Caco-2 (cell line): Measurements from ENCODE around the gene CYP26A1. TPM values are rescaled to one million over a fixed set of nuclear protein-coding genes. Genes with fewer than 3 reads are reported as not detected.

ENCODE experiments used
- BruUV-seq: library from RNA; stranded (reverse); fragments of 400-500 nt; replicated peaks from 2 replicates; lab custom pipeline; 2021; lab: Mats Ljungman, UMichigan
- CTCF ChIA-PET: fragments of 300-600 bp; sonication (Branson Sonifier 250); formaldehyde crosslinking; loops from one replicate; lab custom pipeline; 2022; ENCODE audit warnings: antibody characterized with exemption; lab: Charles Lee
- POLR2A ChIA-PET: fragments of 300-600 bp; sonication (Branson Sonifier 250); formaldehyde crosslinking; loops from one replicate; lab custom pipeline; 2022; ENCODE audit warnings: antibody characterized with exemption; lab: Charles Lee
- DNase-seq, 2 experiments: peaks; one replicate each; pipeline versions ENCODE4 v3.0.0 to v3.0.0-alpha.2; 2020 to 2022
- H3K27me3 ChIP-seq: replicated peaks from 2 replicates; pipeline ENCODE4 v1.6.0; 2011; ENCODE audit warnings: low read length; ENCODE audit not compliant: control insufficient read depth, insufficient read depth
- H3K36me3 ChIP-seq: 2 replicates; pipeline ENCODE4 v1.5.1; 2011; ENCODE audit warnings: low read length; ENCODE audit not compliant: control insufficient read depth, insufficient read depth
- H3K4me1 ChIP-seq: fragments of 250-450 bp; sonication (Bioruptor Pico); 2 replicates; pipeline ENCODE4 v1.5.1; 2020; ENCODE audit warnings: mild to moderate bottlenecking
- H3K4me3 ChIP-seq: 2 replicates; pipeline ENCODE4 v1.5.1; 2011; ENCODE audit warnings: low read depth, mild to moderate bottlenecking, control low read depth, low read length
- H3K9me3 ChIP-seq: fragments of 250-450 bp; sonication (Bioruptor Pico); 2 replicates; pipeline ENCODE4 v1.5.1; 2020; ENCODE audit warnings: mild to moderate bottlenecking, moderate library complexity
- H3K27ac Mint-ChIP-seq: one replicate; pipeline ENCODE4 v1.8.0; 2022; ENCODE audit warnings: mixed read lengths; ENCODE audit not compliant: unreplicated experiment
- H3K27me3 Mint-ChIP-seq: one replicate; pipeline ENCODE4 v1.8.0; 2022; ENCODE audit warnings: mixed read lengths; ENCODE audit not compliant: insufficient read depth, unreplicated experiment
- H3K36me3 Mint-ChIP-seq: one replicate; pipeline ENCODE4 v1.8.0; 2022; ENCODE audit warnings: mild to moderate bottlenecking, mixed read lengths; ENCODE audit not compliant: insufficient read depth, unreplicated experiment
- H3K4me1 Mint-ChIP-seq: one replicate; pipeline ENCODE4 v1.8.0; 2022; ENCODE audit warnings: low read depth, mixed read lengths; ENCODE audit not compliant: unreplicated experiment
- H3K4me3 Mint-ChIP-seq: one replicate; pipeline ENCODE4 v1.8.0; 2022; ENCODE audit warnings: mild to moderate bottlenecking, moderate library complexity, mixed read lengths; ENCODE audit not compliant: unreplicated experiment
- H3K9me3 Mint-ChIP-seq: one replicate; pipeline ENCODE4 v1.8.0; 2022; ENCODE audit warnings: mixed read lengths; ENCODE audit not compliant: unreplicated experiment
- intact Hi-C: fragments of 100-400 bp; cut with micrococcal nuclease; formaldehyde crosslinking; loops from one replicate; pipeline ENCODE4 v1.10.0; 2022; ENCODE audit not compliant: unreplicated experiment
- total RNA-seq: library from RNA; stranded (reverse); gene quantifications from 2 replicates; pipeline ENCODE4 v1.2.3, GENCODE V29; 2022
- TF ChIP-seq, protein P1 (sequence below), 2 experiments: fragments of 200-600 bp in 1 of 2; IDR thresholded peaks; 1 replicate in 1 of 2; 2 replicates in 1 of 2; pipeline versions ENCODE4 v1.5.1 to v1.8.0; 2011 to 2022; ENCODE audit warnings: antibody characterized with exemption in 1 of 2, control low read depth in 1 of 2, inconsistent platforms in 1 of 2, low read depth in 1 of 2, low read length in 1 of 2, mild to moderate bottlenecking in 1 of 2, moderate library complexity in 1 of 2; ENCODE audit not compliant: insufficient read depth in 1 of 2, severe bottlenecking in 1 of 2, unreplicated experiment in 1 of 2

The CYP26A1 gene
- total RNA-seq, 1 experiment from 2014 or later = 0.82 TPM

DNA sequence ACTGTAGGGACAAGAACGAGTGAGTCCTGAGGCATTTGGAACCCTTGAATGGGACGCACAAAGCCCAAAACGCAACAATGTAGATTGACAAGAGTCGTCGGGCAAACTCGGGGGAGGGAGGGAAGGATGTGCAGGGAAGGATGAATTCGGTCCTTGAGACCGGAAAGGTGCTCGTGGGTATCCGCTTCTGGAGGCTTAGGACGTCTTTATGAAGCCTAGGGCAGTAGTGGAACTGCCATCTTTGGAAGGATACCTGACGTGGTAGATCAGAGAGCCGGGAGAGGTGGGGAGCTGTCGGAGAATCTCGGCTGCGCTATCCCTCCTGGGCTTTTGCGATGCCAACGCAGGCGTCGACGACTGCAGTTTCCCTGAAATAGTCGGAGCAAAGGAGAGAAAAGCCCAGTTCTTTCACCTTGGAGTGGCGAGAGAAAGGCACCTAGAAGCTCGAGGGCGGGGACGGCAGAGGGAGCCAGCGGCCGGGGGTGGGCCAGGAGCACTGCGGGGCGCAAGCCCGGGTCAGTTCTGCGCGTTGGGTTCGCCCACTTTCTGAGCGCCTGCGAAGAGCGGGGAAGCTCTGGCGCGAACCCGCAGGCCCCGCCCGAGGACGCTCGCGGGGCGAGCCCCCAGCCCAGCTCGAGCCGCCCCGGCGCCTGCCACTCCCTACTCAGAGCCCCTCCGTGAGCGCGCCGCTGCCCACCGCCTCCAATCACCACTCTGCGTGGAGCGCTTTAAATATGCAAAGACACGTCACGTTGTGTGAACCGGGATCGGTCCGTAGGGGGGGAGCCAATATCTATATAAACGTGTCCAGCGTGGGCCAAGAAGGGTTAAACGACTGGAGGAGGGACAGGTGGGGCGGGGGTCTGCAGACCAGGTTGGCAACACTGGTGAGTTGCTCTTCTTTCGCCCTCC lies 13.5 kb upstream of the CYP26A1 start, which contains the start of gene CYP26C1:
Gene CYP26C1 (plus strand): TSS at position 824 of the 912 bp plus-strand sequence. CDS start 466 bp downstream, outside the sequence.
- intact Hi-C loops = no loop called here
- BruUV-seq = no TSS peak
- ChIA-PET POLR2A (no interaction called here), CTCF (no interaction called here)
- no peaks in the 10 kb centered on the region for H3K4me1 Mint-ChIP-seq
- TF ChIP-seq, protein P1, sequence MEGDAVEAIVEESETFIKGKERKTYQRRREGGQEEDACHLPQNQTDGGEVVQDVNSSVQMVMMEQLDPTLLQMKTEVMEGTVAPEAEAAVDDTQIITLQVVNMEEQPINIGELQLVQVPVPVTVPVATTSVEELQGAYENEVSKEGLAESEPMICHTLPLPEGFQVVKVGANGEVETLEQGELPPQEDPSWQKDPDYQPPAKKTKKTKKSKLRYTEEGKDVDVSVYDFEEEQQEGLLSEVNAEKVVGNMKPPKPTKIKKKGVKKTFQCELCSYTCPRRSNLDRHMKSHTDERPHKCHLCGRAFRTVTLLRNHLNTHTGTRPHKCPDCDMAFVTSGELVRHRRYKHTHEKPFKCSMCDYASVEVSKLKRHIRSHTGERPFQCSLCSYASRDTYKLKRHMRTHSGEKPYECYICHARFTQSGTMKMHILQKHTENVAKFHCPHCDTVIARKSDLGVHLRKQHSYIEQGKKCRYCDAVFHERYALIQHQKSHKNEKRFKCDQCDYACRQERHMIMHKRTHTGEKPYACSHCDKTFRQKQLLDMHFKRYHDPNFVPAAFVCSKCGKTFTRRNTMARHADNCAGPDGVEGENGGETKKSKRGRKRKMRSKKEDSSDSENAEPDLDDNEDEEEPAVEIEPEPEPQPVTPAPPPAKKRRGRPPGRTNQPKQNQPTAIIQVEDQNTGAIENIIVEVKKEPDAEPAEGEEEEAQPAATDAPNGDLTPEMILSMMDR (IDR thresholded peaks at IDR 0.05; ENCODE audit: insufficient read depth in 1 of 2, low read depth in 1 of 2, low read length in 1 of 2, severe bottlenecking in 1 of 2, unreplicated experiment in 1 of 2) = no peak
- no peaks in the 10 kb centered on the region for H3K4me1 ChIP-seq
- no peaks in the 10 kb centered on the region for H3K9me3 Mint-ChIP-seq
- no peaks in the 10 kb centered on the region for H3K27me3 Mint-ChIP-seq
- H3K4me3 ChIP-seq = no peak within 1 kb of the TSS
- no peak within 1 kb of the TSS for H3K4me3 Mint-ChIP-seq
- peaks cover 6% of the 10 kb centered on the region for H3K36me3 Mint-ChIP-seq
- no peaks in the 10 kb centered on the region for H3K36me3 ChIP-seq
- no peaks in the 10 kb centered on the region for H3K27me3 ChIP-seq
- no peak for DNase-seq
- no peak within 1 kb of the TSS for H3K27ac Mint-ChIP-seq
- H3K9me3 ChIP-seq = no peaks in the 10 kb centered on the region

- TF ChIP-seq, protein P1 (IDR thresholded peaks at IDR 0.05; ENCODE audit: insufficient read depth in 1 of 2, low read depth in 1 of 2, low read length in 1 of 2, severe bottlenecking in 1 of 2, unreplicated experiment in 1 of 2) = no peak
- CTCF ChIA-PET = no interaction called here
- Histone ChIP-seq H3K4me1 (no peaks in the 10 kb centered on the region), H3K4me3 (no peak overlapping the region), H3K9me3 (no peaks in the 10 kb centered on the region), H3K27me3 (no peaks in the 10 kb centered on the region), H3K36me3 (no peaks in the 10 kb centered on the region)
- H3K27ac Mint-ChIP-seq = no peak overlapping the region
- no peak for DNase-seq
- POLR2A ChIA-PET = no interaction called here
- intact Hi-C loops = no loop called here
- H3K36me3 Mint-ChIP-seq = peaks cover 6% of the 10 kb centered on the region
- no peaks in the 10 kb centered on the region for H3K9me3 Mint-ChIP-seq
- no peak overlapping the region for H3K4me3 Mint-ChIP-seq
- BruUV-seq = no TSS peak
- H3K27me3 Mint-ChIP-seq = no peaks in the 10 kb centered on the region
- H3K4me1 Mint-ChIP-seq = no peaks in the 10 kb centered on the region
Observed at GRCh38 chr10:93060887-93061593, 12.7 kb upstream of the CYP26A1 start.
